ENCODE measurements around the gene APOE.

The APOE gene

GRCh38 chr19:44904426-44904994, 1.1 kb upstream of the APOE start:
- no peak for TF ChIP-seq SNAI2 (CRISPR knock-in tag; IDR thresholded peaks at IDR 0.05)
- no peak for TF ChIP-seq ZNF565 (CRISPR knock-in tag; conservative IDR thresholded peaks at IDR 0.05; ENCODE audit: low read depth)
- no peak for TF ChIP-seq ZFP30 (CRISPR knock-in tag; IDR thresholded peaks at IDR 0.05)
- TF ChIP-seq, protein P1, sequence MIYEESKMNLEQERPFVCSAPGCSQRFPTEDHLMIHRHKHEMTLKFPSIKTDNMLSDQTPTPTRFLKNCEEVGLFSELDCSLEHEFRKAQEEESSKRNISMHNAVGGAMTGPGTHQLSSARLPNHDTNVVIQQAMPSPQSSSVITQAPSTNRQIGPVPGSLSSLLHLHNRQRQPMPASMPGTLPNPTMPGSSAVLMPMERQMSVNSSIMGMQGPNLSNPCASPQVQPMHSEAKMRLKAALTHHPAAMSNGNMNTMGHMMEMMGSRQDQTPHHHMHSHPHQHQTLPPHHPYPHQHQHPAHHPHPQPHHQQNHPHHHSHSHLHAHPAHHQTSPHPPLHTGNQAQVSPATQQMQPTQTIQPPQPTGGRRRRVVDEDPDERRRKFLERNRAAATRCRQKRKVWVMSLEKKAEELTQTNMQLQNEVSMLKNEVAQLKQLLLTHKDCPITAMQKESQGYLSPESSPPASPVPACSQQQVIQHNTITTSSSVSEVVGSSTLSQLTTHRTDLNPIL (CRISPR knock-in tag; IDR thresholded peaks at IDR 0.05; ENCODE audit: low read depth): no peak
- TF ChIP-seq ESRRG (CRISPR knock-in tag; IDR thresholded peaks at IDR 0.05): no peak
- no peak for TF ChIP-seq ARNTL (CRISPR knock-in tag; IDR thresholded peaks at IDR 0.05; ENCODE audit: borderline replicate concordance, low read depth)
- TF ChIP-seq TOX (CRISPR knock-in tag; IDR thresholded peaks at IDR 0.05; ENCODE audit: borderline replicate concordance): no peak
- TF ChIP-seq TCF4 (CRISPR knock-in tag; IDR thresholded peaks at IDR 0.05; ENCODE audit: borderline replicate concordance): no peak
- TF ChIP-seq CSDC2 (CRISPR knock-in tag; IDR thresholded peaks at IDR 0.05): no peak
- TF ChIP-seq, protein P2, sequence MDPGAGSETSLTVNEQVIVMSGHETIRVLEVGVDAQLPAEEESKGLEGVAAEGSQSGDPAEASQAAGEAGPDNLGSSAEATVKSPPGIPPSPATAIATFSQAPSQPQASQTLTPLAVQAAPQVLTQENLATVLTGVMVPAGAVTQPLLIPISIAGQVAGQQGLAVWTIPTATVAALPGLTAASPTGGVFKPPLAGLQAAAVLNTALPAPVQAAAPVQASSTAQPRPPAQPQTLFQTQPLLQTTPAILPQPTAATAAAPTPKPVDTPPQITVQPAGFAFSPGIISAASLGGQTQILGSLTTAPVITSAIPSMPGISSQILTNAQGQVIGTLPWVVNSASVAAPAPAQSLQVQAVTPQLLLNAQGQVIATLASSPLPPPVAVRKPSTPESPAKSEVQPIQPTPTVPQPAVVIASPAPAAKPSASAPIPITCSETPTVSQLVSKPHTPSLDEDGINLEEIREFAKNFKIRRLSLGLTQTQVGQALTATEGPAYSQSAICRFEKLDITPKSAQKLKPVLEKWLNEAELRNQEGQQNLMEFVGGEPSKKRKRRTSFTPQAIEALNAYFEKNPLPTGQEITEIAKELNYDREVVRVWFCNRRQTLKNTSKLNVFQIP (CRISPR knock-in tag; IDR thresholded peaks at IDR 0.05; ENCODE audit: borderline replicate concordance, low read depth): no peak
- TF ChIP-seq ZFP3 (CRISPR knock-in tag; IDR thresholded peaks at IDR 0.05): no peak
- TF ChIP-seq, protein P3, sequence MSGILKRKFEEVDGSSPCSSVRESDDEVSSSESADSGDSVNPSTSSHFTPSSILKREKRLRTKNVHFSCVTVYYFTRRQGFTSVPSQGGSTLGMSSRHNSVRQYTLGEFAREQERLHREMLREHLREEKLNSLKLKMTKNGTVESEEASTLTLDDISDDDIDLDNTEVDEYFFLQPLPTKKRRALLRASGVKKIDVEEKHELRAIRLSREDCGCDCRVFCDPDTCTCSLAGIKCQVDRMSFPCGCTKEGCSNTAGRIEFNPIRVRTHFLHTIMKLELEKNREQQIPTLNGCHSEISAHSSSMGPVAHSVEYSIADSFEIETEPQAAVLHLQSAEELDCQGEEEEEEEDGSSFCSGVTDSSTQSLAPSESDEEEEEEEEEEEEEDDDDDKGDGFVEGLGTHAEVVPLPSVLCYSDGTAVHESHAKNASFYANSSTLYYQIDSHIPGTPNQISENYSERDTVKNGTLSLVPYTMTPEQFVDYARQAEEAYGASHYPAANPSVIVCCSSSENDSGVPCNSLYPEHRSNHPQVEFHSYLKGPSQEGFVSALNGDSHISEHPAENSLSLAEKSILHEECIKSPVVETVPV (CRISPR knock-in tag; IDR thresholded peaks at IDR 0.05): no peak
- no peak for TF ChIP-seq RARB (CRISPR knock-in tag; IDR thresholded peaks at IDR 0.05)
- no peak for TF ChIP-seq GLIS3 (CRISPR knock-in tag; IDR thresholded peaks at IDR 0.05)
- TF ChIP-seq OSR1 (CRISPR knock-in tag; IDR thresholded peaks at IDR 0.05): no peak
- no peak for TF ChIP-seq PATZ1 (CRISPR knock-in tag; IDR thresholded peaks at IDR 0.05; ENCODE audit: borderline replicate concordance)
- ATAC-seq: no peak

DNA sequence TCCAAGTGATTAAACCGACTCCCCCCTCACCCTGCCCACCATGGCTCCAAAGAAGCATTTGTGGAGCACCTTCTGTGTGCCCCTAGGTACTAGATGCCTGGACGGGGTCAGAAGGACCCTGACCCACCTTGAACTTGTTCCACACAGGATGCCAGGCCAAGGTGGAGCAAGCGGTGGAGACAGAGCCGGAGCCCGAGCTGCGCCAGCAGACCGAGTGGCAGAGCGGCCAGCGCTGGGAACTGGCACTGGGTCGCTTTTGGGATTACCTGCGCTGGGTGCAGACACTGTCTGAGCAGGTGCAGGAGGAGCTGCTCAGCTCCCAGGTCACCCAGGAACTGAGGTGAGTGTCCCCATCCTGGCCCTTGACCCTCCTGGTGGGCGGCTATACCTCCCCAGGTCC, 2.0 kb downstream of the APOE start:
- ATAC-seq: no peak
- TF ChIP-seq, protein P4, sequence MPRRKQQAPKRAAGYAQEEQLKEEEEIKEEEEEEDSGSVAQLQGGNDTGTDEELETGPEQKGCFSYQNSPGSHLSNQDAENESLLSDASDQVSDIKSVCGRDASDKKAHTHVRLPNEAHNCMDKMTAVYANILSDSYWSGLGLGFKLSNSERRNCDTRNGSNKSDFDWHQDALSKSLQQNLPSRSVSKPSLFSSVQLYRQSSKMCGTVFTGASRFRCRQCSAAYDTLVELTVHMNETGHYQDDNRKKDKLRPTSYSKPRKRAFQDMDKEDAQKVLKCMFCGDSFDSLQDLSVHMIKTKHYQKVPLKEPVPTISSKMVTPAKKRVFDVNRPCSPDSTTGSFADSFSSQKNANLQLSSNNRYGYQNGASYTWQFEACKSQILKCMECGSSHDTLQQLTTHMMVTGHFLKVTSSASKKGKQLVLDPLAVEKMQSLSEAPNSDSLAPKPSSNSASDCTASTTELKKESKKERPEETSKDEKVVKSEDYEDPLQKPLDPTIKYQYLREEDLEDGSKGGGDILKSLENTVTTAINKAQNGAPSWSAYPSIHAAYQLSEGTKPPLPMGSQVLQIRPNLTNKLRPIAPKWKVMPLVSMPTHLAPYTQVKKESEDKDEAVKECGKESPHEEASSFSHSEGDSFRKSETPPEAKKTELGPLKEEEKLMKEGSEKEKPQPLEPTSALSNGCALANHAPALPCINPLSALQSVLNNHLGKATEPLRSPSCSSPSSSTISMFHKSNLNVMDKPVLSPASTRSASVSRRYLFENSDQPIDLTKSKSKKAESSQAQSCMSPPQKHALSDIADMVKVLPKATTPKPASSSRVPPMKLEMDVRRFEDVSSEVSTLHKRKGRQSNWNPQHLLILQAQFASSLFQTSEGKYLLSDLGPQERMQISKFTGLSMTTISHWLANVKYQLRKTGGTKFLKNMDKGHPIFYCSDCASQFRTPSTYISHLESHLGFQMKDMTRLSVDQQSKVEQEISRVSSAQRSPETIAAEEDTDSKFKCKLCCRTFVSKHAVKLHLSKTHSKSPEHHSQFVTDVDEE (CRISPR knock-in tag; IDR thresholded peaks at IDR 0.05): no peak
- TF ChIP-seq ZFP30 (CRISPR knock-in tag; IDR thresholded peaks at IDR 0.05) (no peak), CSDC2 (CRISPR knock-in tag; IDR thresholded peaks at IDR 0.05) (no peak)
- TF ChIP-seq, protein P3 (CRISPR knock-in tag; IDR thresholded peaks at IDR 0.05): no peak

GRCh38 chr19:44908074-44908835, 2.7 kb downstream of the APOE start:
- no peak for TF ChIP-seq ESRRG (CRISPR knock-in tag; IDR thresholded peaks at IDR 0.05)
- ATAC-seq: no peak
